Measurements from ENCODE around the gene GPR143.
A peak's percentile ranks its signal among the peaks of the same experiment; 100 is the strongest.

The GPR143 gene

DNA sequence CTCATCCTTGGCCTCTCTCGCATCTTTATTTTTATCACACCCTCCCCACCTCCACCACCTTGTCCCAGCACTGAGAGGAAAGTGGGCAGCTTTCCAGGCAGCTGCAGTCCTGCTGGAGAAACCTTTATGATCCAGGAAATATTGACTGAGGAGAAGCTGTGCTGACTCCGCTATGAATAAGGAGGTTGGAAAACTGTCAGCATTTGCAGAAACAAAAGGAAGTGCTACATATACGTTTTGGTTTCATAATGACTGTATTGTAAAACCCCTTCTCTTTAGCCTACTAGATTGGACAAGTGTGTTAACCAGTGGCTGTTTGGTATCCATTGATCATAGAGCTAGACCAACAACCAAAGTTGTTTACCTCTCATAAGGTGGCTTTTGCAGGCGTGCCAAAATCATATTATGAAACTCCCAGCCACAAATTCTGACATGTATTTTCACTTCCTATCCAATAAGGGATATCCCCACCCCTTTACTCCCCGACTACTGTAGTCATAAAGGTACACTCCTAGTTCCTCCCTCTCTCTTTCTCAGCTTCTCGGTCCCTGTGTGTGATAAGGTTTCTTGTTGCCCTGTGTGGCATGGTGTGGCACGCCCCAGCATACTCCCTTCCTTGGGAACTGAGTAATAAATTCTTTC, 88.4 kb downstream of the GPR143 start:
- Histone ChIP-seq H3K36me3 (ENCODE audit: control insufficient read depth in 1 of 2, insufficient read depth in 2 of 2, low read length in 2 of 2) (no peaks in the 10 kb centered on the region), H3K27me3 (ENCODE audit: control insufficient read depth in 1 of 2, insufficient read depth in 2 of 2, low read length in 2 of 2) (no peaks in the 10 kb centered on the region), H3K27ac (ENCODE audit: low read depth, low read length) (no peak overlapping the region), H3K9me3 (ENCODE audit: control insufficient read depth in 1 of 2, low read length in 2 of 2) (no peaks in the 10 kb centered on the region), H3K4me3 (ENCODE audit: low read depth in 1 of 2, low read length in 2 of 2) (peak overlapping the region in 1 of 2 donors; percentile 21), H3K9ac (ENCODE audit: low read depth in 1 of 2, low read length in 2 of 2) (no peak overlapping the region), H3K4me1 (ENCODE audit: control insufficient read depth in 1 of 2, insufficient read depth in 2 of 2, low read length in 2 of 2) (peaks cover 6 to 18% of the 10 kb centered on the region in 2 donors)

GRCh38 chrX:9676738-9677097, 88.9 kb downstream of the GPR143 start:
- Histone ChIP-seq H3K27ac (ENCODE audit: low read depth, low read length) (no peak overlapping the region), H3K27me3 (ENCODE audit: control insufficient read depth in 1 of 2, insufficient read depth in 2 of 2, low read length in 2 of 2) (no peaks in the 10 kb centered on the region), H3K9ac (ENCODE audit: low read depth in 1 of 2, low read length in 2 of 2) (no peak overlapping the region), H3K4me1 (ENCODE audit: control insufficient read depth in 1 of 2, insufficient read depth in 2 of 2, low read length in 2 of 2) (peaks cover 6 to 15% of the 10 kb centered on the region in 2 donors), H3K4me3 (ENCODE audit: low read depth in 1 of 2, low read length in 2 of 2) (peak overlapping the region in 1 of 2 donors; percentile 21), H3K9me3 (ENCODE audit: control insufficient read depth in 1 of 2, low read length in 2 of 2) (no peaks in the 10 kb centered on the region), H3K36me3 (ENCODE audit: control insufficient read depth in 1 of 2, insufficient read depth in 2 of 2, low read length in 2 of 2) (no peaks in the 10 kb centered on the region)

GRCh38 chrX:9676306-9676705, 89.3 kb downstream of the GPR143 start:
- H3K36me3 ChIP-seq (ENCODE audit: control insufficient read depth in 1 of 2, insufficient read depth in 2 of 2, low read length in 2 of 2): no peaks in the 10 kb centered on the region
- H3K27ac ChIP-seq (ENCODE audit: low read depth, low read length): no peak overlapping the region
- no peak overlapping the region for H3K9ac ChIP-seq (ENCODE audit: low read depth in 1 of 2, low read length in 2 of 2)
- no peaks in the 10 kb centered on the region for H3K27me3 ChIP-seq (ENCODE audit: control insufficient read depth in 1 of 2, insufficient read depth in 2 of 2, low read length in 2 of 2)
- peaks cover 6 to 15% of the 10 kb centered on the region in 2 donors for H3K4me1 ChIP-seq (ENCODE audit: control insufficient read depth in 1 of 2, insufficient read depth in 2 of 2, low read length in 2 of 2)
- no peaks in the 10 kb centered on the region for H3K9me3 ChIP-seq (ENCODE audit: control insufficient read depth in 1 of 2, low read length in 2 of 2)
- no peak overlapping the region for H3K4me3 ChIP-seq (ENCODE audit: low read depth in 1 of 2, low read length in 2 of 2)
